Colon (tissue), 2 donors: ENCODE data around the gene DHRS12.

ENCODE experiments used
- FAIRE-seq: peaks from 2 replicates; lab custom pipeline; 2012; peaks lifted over from hg19 to GRCh38; lab: Jason Lieb, UNC
- donor health status: control.
- donor health status: control.

Gene DHRS12

GRCh38 chr13:51781246-51782022, 22.5 kb downstream of the DHRS12 start:
- FAIRE-seq: no peak

GRCh38 chr13:51780099-51780498, 23.9 kb downstream of the DHRS12 start:
- no peak for FAIRE-seq

GRCh38 chr13:51778392-51778791, 25.6 kb downstream of the DHRS12 start:
- no peak for FAIRE-seq

- no peak for FAIRE-seq
These were observed 26.0 kb downstream of the DHRS12 start for GRCh38 chr13:51777921-51778320.

GRCh38 chr13:51776179-51776578, 27.8 kb downstream of the DHRS12 start:
- FAIRE-seq: no peak

- no peak for FAIRE-seq
These were observed 30.4 kb downstream of the DHRS12 start for GRCh38 chr13:51773515-51773914.

GRCh38 chr13:51772781-51773180, 31.2 kb downstream of the DHRS12 start:
- no peak for FAIRE-seq

GRCh38 chr13:51772105-51772455, 31.9 kb downstream of the DHRS12 start:
- FAIRE-seq: no peak

- FAIRE-seq: no peak
These were observed 32.4 kb downstream of the DHRS12 start for GRCh38 chr13:51771418-51772104.

- no peak for FAIRE-seq
These were observed 33.1 kb downstream of the DHRS12 start for GRCh38 chr13:51770681-51771417.

GRCh38 chr13:51770160-51770559, 33.8 kb downstream of the DHRS12 start:
- FAIRE-seq: no peak

GRCh38 chr13:51769455-51770127, 34.4 kb downstream of the DHRS12 start:
- no peak for FAIRE-seq

GRCh38 chr13:51768976-51769375, 35.0 kb downstream of the DHRS12 start:
- no peak for FAIRE-seq

GRCh38 chr13:51768378-51768921, 35.5 kb downstream of the DHRS12 start:
- FAIRE-seq: no peak

- no peak for FAIRE-seq
These were observed 36.9 kb downstream of the DHRS12 start for GRCh38 chr13:51767100-51767499.

- no peak for FAIRE-seq
These were observed 38.8 kb downstream of the DHRS12 start for GRCh38 chr13:51765142-51765515.

- FAIRE-seq: no peak
These were observed 39.5 kb downstream of the DHRS12 start for GRCh38 chr13:51764184-51765141.

GRCh38 chr13:51763486-51763885, 40.5 kb downstream of the DHRS12 start:
- no peak for FAIRE-seq

GRCh38 chr13:51761643-51762350, 42.2 kb downstream of the DHRS12 start:
- no peak for FAIRE-seq

GRCh38 chr13:51760592-51760991, 43.4 kb downstream of the DHRS12 start:
- FAIRE-seq: no peak
